ENCODE data around the gene CHKA.

- TF ChIP-seq EZH2phosphoT487 (IDR thresholded peaks at IDR 0.05; ENCODE audit: insufficient read depth, low read depth) (no peak), EZH2 (IDR thresholded peaks at IDR 0.05; ENCODE audit: insufficient read depth, poor library complexity, severe bottlenecking) (no peak)
These were observed 7.6 kb upstream of the CHKA start for GRCh38 chr11:68128682-68129327.
